Sigmoid colon (tissue), 4 donors: ENCODE results near the gene LRRK2.

Experiments
- CTCF ChIP-seq, 4 experiments: fragments of 450-650 bp in 3 of 4; fragments of 200-600 bp in 1 of 4; IDR thresholded peaks; one replicate each; pipeline ENCODE4 v1.5.1; 2016 to 2019; ENCODE audit warnings: antibody characterized with exemption in 4 of 4, mild to moderate bottlenecking in 3 of 4, moderate library complexity in 2 of 4
- EP300 ChIP-seq, 4 donors: sonication (generic); formaldehyde crosslinking; IDR thresholded peaks; one replicate each; pipeline ENCODE4 v1.6.1; 2017; ENCODE audit warnings: antibody characterized with exemption in 4 of 4
- POLR2A ChIP-seq, 2 donors: fragments of 450-650 bp; IDR thresholded peaks; one replicate each; pipeline ENCODE4 v1.6.1; 2016; ENCODE audit warnings: antibody characterized with exemption in 2 of 2, mild to moderate bottlenecking in 2 of 2, moderate library complexity in 2 of 2

GRCh38 chr12:40390980-40391379, 166.2 kb downstream of the LRRK2 start:
- TF ChIP-seq EP300 (IDR thresholded peaks at IDR 0.05) (no peak), CTCF (IDR thresholded peaks at IDR 0.05) (no peak), POLR2A (IDR thresholded peaks at IDR 0.05) (no peak)
